Neural progenitor cell (in vitro differentiated cells): ENCODE data around the gene UBTD1.

Experiments
- EZH2 ChIP-seq: fragments of 200-600 bp; sonication (generic); IDR thresholded peaks from 2 replicates; pipeline ENCODE4 v1.6.1; 2017; ENCODE audit warnings: antibody characterized with exemption, mild to moderate bottlenecking, moderate library complexity
- EZH2phosphoT487 ChIP-seq: fragments of 200-600 bp; sonication (generic); IDR thresholded peaks from 2 replicates; pipeline ENCODE4 v1.6.1; 2017; ENCODE audit warnings: antibody characterized with exemption
- TF ChIP-seq, protein P1 (sequence below): fragments of 200-600 bp; sonication (generic); IDR thresholded peaks from 2 replicates; pipeline ENCODE4 v1.5.1; 2017; ENCODE audit warnings: antibody characterized with exemption, mild to moderate bottlenecking

DNA sequence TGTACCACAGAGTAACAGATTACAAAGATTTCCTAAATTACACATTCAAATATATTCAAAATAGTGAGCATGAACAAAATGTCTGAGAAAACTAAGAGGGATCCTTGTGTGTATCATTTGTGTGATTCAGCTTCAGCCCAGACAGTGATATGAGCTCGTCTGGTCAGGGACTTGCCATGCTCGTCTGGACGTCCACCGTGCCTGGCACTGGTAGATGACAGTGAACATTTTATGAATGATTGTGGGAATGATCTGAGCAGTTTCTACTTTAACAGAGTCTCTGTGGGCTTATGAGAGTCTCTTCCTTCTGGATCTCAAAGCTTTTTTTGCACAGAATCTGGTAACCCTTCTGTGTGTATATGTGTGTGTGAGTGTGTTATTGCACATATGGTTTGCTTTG, 39.7 kb downstream of the UBTD1 start:
- TF ChIP-seq, protein P1, sequence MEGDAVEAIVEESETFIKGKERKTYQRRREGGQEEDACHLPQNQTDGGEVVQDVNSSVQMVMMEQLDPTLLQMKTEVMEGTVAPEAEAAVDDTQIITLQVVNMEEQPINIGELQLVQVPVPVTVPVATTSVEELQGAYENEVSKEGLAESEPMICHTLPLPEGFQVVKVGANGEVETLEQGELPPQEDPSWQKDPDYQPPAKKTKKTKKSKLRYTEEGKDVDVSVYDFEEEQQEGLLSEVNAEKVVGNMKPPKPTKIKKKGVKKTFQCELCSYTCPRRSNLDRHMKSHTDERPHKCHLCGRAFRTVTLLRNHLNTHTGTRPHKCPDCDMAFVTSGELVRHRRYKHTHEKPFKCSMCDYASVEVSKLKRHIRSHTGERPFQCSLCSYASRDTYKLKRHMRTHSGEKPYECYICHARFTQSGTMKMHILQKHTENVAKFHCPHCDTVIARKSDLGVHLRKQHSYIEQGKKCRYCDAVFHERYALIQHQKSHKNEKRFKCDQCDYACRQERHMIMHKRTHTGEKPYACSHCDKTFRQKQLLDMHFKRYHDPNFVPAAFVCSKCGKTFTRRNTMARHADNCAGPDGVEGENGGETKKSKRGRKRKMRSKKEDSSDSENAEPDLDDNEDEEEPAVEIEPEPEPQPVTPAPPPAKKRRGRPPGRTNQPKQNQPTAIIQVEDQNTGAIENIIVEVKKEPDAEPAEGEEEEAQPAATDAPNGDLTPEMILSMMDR, result no peak
- no peak for TF ChIP-seq EZH2
- TF ChIP-seq EZH2phosphoT487, result no peak
